ENCODE data around the gene MED16. TPM values are rescaled to one million over a fixed set of nuclear protein-coding genes. Genes with fewer than 3 reads are reported as not detected.
A peak's percentile ranks its signal among the peaks of the same experiment; 100 is the strongest.

The MED16 gene, protein sequence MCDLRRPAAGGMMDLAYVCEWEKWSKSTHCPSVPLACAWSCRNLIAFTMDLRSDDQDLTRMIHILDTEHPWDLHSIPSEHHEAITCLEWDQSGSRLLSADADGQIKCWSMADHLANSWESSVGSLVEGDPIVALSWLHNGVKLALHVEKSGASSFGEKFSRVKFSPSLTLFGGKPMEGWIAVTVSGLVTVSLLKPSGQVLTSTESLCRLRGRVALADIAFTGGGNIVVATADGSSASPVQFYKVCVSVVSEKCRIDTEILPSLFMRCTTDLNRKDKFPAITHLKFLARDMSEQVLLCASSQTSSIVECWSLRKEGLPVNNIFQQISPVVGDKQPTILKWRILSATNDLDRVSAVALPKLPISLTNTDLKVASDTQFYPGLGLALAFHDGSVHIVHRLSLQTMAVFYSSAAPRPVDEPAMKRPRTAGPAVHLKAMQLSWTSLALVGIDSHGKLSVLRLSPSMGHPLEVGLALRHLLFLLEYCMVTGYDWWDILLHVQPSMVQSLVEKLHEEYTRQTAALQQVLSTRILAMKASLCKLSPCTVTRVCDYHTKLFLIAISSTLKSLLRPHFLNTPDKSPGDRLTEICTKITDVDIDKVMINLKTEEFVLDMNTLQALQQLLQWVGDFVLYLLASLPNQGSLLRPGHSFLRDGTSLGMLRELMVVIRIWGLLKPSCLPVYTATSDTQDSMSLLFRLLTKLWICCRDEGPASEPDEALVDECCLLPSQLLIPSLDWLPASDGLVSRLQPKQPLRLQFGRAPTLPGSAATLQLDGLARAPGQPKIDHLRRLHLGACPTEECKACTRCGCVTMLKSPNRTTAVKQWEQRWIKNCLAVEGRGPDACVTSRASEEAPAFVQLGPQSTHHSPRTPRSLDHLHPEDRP
- total RNA-seq: 100 to 1,000 TPM in 1 of 9 donors, 10 to 100 TPM in 8; 11.9 to 101 (median 61.2) TPM
- 100 to 1,000 TPM in 2 of 3 donors, 1 to 10 TPM in 1; 5.3 to 139 (median 127) TPM for polyA plus RNA-seq
- long read RNA-seq, donor 1, transcript MED16-204 (15 exons, 3,420 nt): major isoform, 5 of 5 reads
- long read RNA-seq, donor 1, partial matches to known transcripts: 0 of 5 reads
- long read RNA-seq, donor 1, other reads (novel, unspliced or antisense): 0 of 5 reads
- long read RNA-seq, donor 2, transcript MED16-204 (15 exons, 3,420 nt): major isoform, 5 of 5 reads
- long read RNA-seq, donor 2, partial matches to known transcripts: 0 of 5 reads
- long read RNA-seq, donor 2, other reads (novel, unspliced or antisense): 0 of 5 reads
- long read RNA-seq, donor 3, partial matches to known transcripts: 0 of 2 reads
- long read RNA-seq, donor 3, other reads (novel, unspliced or antisense): 0 of 2 reads
- long read RNA-seq, donor 4, transcript MED16-204 (15 exons, 3,420 nt): major isoform, 8 of 17 reads
- long read RNA-seq, donor 4, partial matches to known transcripts: 8 of 17 reads
- long read RNA-seq, donor 4, other reads (novel, unspliced or antisense): 1 of 17 reads
- long read RNA-seq, donor 5, transcript MED16-202 (16 exons, 3,229 nt): minor isoform, 34 of 340 reads
- long read RNA-seq, donor 5, transcript MED16-204 (15 exons, 3,420 nt): major isoform, 242 of 340 reads
- long read RNA-seq, donor 5, transcript MED16-203 (16 exons, 2,922 nt): minor isoform, 16 of 340 reads
- long read RNA-seq, donor 5, partial matches to known transcripts: 21 of 340 reads
- long read RNA-seq, donor 5, other reads (novel, unspliced or antisense): 27 of 340 reads
- long read RNA-seq, donor 6, transcript MED16-204 (15 exons, 3,420 nt): major isoform, 15 of 25 reads
- long read RNA-seq, donor 6, partial matches to known transcripts: 9 of 25 reads
- long read RNA-seq, donor 6, other reads (novel, unspliced or antisense): 1 of 25 reads
- long read RNA-seq, donor 7, partial matches to known transcripts: 0 of 4 reads
- long read RNA-seq, donor 7, other reads (novel, unspliced or antisense): 0 of 4 reads
- long read RNA-seq, donor 8, transcript MED16-204 (15 exons, 3,420 nt): major isoform, 11 of 11 reads
- long read RNA-seq, donor 8, partial matches to known transcripts: 0 of 11 reads
- long read RNA-seq, donor 8, other reads (novel, unspliced or antisense): 0 of 11 reads
- long read RNA-seq, donor 9, partial matches to known transcripts: 0 of 3 reads
- long read RNA-seq, donor 9, other reads (novel, unspliced or antisense): 0 of 3 reads
- long read RNA-seq, donor 10, transcript MED16-204 (15 exons, 3,420 nt): major isoform, 6 of 6 reads
- long read RNA-seq, donor 10, partial matches to known transcripts: 0 of 6 reads
- long read RNA-seq, donor 10, other reads (novel, unspliced or antisense): 0 of 6 reads

DNA sequence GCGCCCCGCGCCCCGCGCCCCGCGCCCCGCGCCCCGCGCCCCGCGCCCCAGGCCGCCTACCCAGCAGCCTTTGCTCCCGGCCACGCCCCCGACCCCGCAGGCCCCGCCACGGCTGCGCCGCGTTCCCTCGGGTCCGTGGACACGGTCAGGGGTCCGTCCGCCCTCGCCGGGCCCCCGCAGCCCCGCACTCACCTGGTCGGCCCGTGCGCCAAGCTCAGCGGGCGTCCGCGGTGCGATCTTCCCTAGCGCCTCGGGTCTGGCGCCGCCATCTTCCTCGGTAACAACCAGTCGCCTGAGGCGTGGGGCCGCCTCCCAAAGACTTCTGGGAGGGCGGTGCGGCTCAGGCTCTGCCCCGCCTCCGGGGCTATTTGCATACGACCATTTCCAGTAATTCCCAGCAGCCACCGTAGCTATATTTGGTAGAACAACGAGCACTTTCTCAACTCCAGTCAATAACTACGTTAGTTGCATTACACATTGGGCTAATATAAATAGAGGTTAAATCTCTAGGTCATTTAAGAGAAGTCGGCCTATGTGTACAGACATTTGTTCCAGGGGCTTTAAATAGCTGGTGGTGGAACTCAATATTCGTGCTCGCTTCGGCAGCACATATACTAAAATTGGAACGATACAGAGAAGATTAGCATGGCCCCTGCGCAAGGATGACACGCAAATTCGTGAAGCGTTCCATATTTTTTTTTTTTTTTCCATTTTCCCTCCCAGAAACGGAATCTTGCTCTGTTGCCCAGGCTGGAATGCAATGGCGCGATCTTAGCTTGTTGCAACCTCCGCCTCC lies at the start of gene MED16, which contains the start of gene RNU6-9:
MED16 (minus strand) TSS at position 294 of the 796 bp plus-strand sequence. CDS start 2,056 bp downstream, outside the sequence.
RNU6-9 (plus strand) TSS at position 591 of the 796 bp plus-strand sequence.
- peaks cover 0 to 16% of the 10 kb centered on the region in 2 donors for H3K36me3 ChIP-seq (replicated peaks in 1 of 2)
- intact Hi-C loops (cut with DNase I): no loop called here
- H3K4me1 ChIP-seq (replicated peaks in 1 of 2): peaks cover 6 to 8% of the 10 kb centered on the region in 2 donors
- 0 to 2% (median 1%) methylated on average over 17 to 69 of the region's 69 CpGs for WGBS, 4 donors
- H3K27me3 ChIP-seq: no peaks in the 10 kb centered on the region
- H3K4me3 ChIP-seq: peak within 1 kb of the TSS; percentile 52 to 99 (median 77)
- TF ChIP-seq, protein P1, sequence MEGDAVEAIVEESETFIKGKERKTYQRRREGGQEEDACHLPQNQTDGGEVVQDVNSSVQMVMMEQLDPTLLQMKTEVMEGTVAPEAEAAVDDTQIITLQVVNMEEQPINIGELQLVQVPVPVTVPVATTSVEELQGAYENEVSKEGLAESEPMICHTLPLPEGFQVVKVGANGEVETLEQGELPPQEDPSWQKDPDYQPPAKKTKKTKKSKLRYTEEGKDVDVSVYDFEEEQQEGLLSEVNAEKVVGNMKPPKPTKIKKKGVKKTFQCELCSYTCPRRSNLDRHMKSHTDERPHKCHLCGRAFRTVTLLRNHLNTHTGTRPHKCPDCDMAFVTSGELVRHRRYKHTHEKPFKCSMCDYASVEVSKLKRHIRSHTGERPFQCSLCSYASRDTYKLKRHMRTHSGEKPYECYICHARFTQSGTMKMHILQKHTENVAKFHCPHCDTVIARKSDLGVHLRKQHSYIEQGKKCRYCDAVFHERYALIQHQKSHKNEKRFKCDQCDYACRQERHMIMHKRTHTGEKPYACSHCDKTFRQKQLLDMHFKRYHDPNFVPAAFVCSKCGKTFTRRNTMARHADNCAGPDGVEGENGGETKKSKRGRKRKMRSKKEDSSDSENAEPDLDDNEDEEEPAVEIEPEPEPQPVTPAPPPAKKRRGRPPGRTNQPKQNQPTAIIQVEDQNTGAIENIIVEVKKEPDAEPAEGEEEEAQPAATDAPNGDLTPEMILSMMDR (IDR thresholded peaks at IDR 0.05): no peak
- peak; percentile 43 to 56 for TF ChIP-seq POLR2A (IDR thresholded peaks at IDR 0.05)
- DNase-seq: peak; percentile 90 to 96 (median 93)
- no peaks in the 10 kb centered on the region for H3K9me3 ChIP-seq (replicated peaks in 1 of 3)
- peak within 1 kb of the TSS; percentile 55 to 91 (median 87) for H3K27ac ChIP-seq

DNA sequence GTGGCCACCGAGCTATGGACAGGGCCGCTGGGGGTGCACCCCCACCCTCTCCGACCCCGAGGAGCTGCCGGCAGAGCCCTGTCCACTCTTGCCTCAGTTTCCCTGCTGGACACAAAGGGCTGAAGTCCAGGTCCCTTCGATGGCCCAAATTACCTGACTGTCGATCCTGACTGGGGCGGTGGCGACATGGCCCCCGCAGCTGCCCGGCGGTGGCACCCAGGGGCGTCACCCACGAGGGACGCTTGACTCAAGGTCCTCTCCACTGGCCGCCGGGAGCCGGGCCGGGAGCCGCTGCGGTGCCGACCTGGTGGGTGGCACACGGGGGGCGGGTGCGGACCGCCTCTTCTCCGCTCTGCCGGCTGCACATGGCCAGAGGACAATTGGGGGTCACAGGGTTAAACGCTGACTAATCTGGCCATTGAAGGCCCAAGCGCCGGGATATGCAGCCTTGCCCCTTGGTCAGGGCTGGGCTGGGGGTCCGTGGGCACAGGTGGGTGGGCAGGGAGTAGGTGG lies 49.2 kb upstream of the MED16 start:
- no peaks in the 10 kb centered on the region for H3K9me3 ChIP-seq (replicated peaks in 1 of 3)
- 89 to 90% (median 90%) methylated on average over 20 to 32 of the region's 32 CpGs; no CpG with 5 or more reads in 1 of the 4 donors for WGBS, 4 donors

More for the DNA sequence above, 49.2 kb upstream of the MED16 start:
- H3K36me3 ChIP-seq (replicated peaks in 1 of 2): no peaks in the 10 kb centered on the region
- H3K4me3 ChIP-seq: no peak overlapping the region
- H3K27me3 ChIP-seq: no peaks in the 10 kb centered on the region
- no peak for DNase-seq
- no peak overlapping the region for H3K27ac ChIP-seq
- peaks cover 13 to 20% of the 10 kb centered on the region in 2 donors for H3K4me1 ChIP-seq (replicated peaks in 1 of 2)
- intact Hi-C loops (cut with DNase I): no loop called here
- TF ChIP-seq POLR2A (IDR thresholded peaks at IDR 0.05): no peak
- TF ChIP-seq, protein P1 (IDR thresholded peaks at IDR 0.05): no peak

All from adrenal gland (tissue), 19 donors.